A549 (cell line): Measurements from ENCODE around the gene SP6. TPM values are rescaled to one million over a fixed set of nuclear protein-coding genes. Genes with fewer than 3 reads are reported as not detected.
A peak's percentile ranks its signal among the peaks of the same experiment; 100 is the strongest.

ENCODE experiments used
- ATAC-seq, 2 experiments: fragments of 200-7000 bp in 1 of 2; fragments of >200 bp in 1 of 2; cut with Nextera tagmentation in 1 of 2; cut with Tn5 transposase in 1 of 2; 3 replicates each; pipeline versions ENCODE4 v1.8.0 to v1.9.1; 2018 to 2020; ENCODE audit warnings: mild to moderate bottlenecking in 1 of 2, moderate library complexity in 1 of 2
- CTCF ChIA-PET: fragments of 300-600 bp; sonication (Branson Sonifier 250); formaldehyde crosslinking; extraction: SDS; loops from one replicate; lab custom pipeline; 2021; ENCODE audit warnings: antibody characterized with exemption, inconsistent platforms; lab: Yijun Ruan, JAX
- POLR2A ChIA-PET: fragments of 350-600 bp; formaldehyde crosslinking; extraction: SDS; loops from one replicate; lab custom pipeline; 2021; ENCODE audit warnings: antibody characterized with exemption, inconsistent platforms; lab: Yijun Ruan, JAX
- DNase-seq, 2 experiments: peaks; one replicate each; pipeline versions ENCODE4 v3.0.0 to v3.0.0-alpha.2; 2011 to 2016; ENCODE audit warnings: low read depth in 1 of 2, low spot score in 1 of 2
- FAIRE-seq: peaks from 2 replicates; lab custom pipeline; 2011; peaks lifted over from hg19 to GRCh38; lab: Jason Lieb, UNC
- H3K27ac ChIP-seq, 2 experiments: fragments of >200 bp; sonication (Bioruptor Twin); formaldehyde crosslinking; 3 replicates each; pipeline ENCODE4 v1.5.1; 2016 to 2017
- H3K4me1 ChIP-seq: fragments of >200 bp; sonication (Bioruptor Twin); formaldehyde crosslinking; 3 replicates; pipeline ENCODE4 v1.6.1; 2016
- H3K4me2 ChIP-seq: fragments of >200 bp; sonication (Bioruptor Twin); formaldehyde crosslinking; 3 replicates; pipeline ENCODE4 v1.6.1; 2016
- H3K4me3 ChIP-seq: fragments of >200 bp; sonication (Bioruptor Twin); formaldehyde crosslinking; 3 replicates; pipeline ENCODE4 v1.5.1; 2016
- H3K9me3 ChIP-seq: fragments of >200 bp; sonication (Bioruptor Twin); formaldehyde crosslinking; 3 replicates; pipeline ENCODE4 v1.6.1; 2016
- ATOH8 ChIP-seq: fragments of 250-450 bp; sonication (Bioruptor Pico); IDR thresholded peaks from 2 replicates; pipeline ENCODE4 v1.5.0; 2020; ENCODE audit warnings: low read depth, mild to moderate bottlenecking, moderate library complexity
- BCL3 ChIP-seq: fragments of >200 bp; sonication (Bioruptor Twin); formaldehyde crosslinking; IDR thresholded peaks from 3 replicates; pipeline ENCODE4 v1.6.1; 2016
- BHLHE40 ChIP-seq: IDR thresholded peaks from 2 replicates; pipeline ENCODE4 v1.6.1; 2012; ENCODE audit warnings: low read depth, low read length, inconsistent platforms
- CHD4 ChIP-seq: fragments of 200-600 bp; sonication (generic); IDR thresholded peaks from 2 replicates; pipeline ENCODE4 v1.6.1; 2016; ENCODE audit warnings: antibody characterized with exemption, mild to moderate bottlenecking, borderline replicate concordance
- EHF ChIP-seq: fragments of 250-450 bp; sonication (Bioruptor Pico); IDR thresholded peaks from 2 replicates; pipeline ENCODE4 v1.5.0; 2020; ENCODE audit warnings: mild to moderate bottlenecking
- FOSB ChIP-seq: fragments of 250-450 bp; sonication (Bioruptor Pico); IDR thresholded peaks from 2 replicates; pipeline ENCODE4 v1.5.0; 2020; ENCODE audit warnings: mild to moderate bottlenecking, moderate library complexity
- HES2 ChIP-seq: fragments of >200 bp; sonication (Bioruptor Twin); formaldehyde crosslinking; IDR thresholded peaks from 2 replicates; pipeline ENCODE4 v1.6.1; 2016
- HOXA7 ChIP-seq: fragments of 250-450 bp; sonication (Bioruptor Pico); IDR thresholded peaks from 2 replicates; pipeline ENCODE4 v1.5.0; 2020; ENCODE audit warnings: mild to moderate bottlenecking, moderate library complexity
- JUNB ChIP-seq: fragments of >200 bp; sonication (Bioruptor Twin); formaldehyde crosslinking; IDR thresholded peaks from 2 replicates; pipeline ENCODE4 v1.6.1; 2016
- KDM1A ChIP-seq: fragments of 200-600 bp; sonication (generic); IDR thresholded peaks from 2 replicates; pipeline ENCODE4 v1.6.1; 2016; ENCODE audit warnings: low read depth, mild to moderate bottlenecking
- KDM5A ChIP-seq: fragments of 200-600 bp; sonication (generic); IDR thresholded peaks from 2 replicates; pipeline ENCODE4 v1.6.1; 2016; ENCODE audit warnings: antibody characterized with exemption, mild to moderate bottlenecking
- MAFK ChIP-seq: fragments of 450-650 bp; IDR thresholded peaks from 2 replicates; pipeline ENCODE4 v1.6.1; 2014; ENCODE audit not compliant: partially characterized antibody
- MYC ChIP-seq: IDR thresholded peaks from 2 replicates; pipeline ENCODE4 v1.6.1; 2012; ENCODE audit warnings: mild to moderate bottlenecking, inconsistent platforms, low read length, improper control_type of control experiment, borderline replicate concordance
- NPAS2 ChIP-seq: fragments of 250-450 bp; sonication (Bioruptor Pico); IDR thresholded peaks from 2 replicates; pipeline ENCODE4 v1.8.0; 2022; ENCODE audit warnings: mild to moderate bottlenecking, moderate library complexity, borderline replicate concordance
- NR3C1 ChIP-seq: fragments of >200 bp; sonication (Bioruptor Twin); formaldehyde crosslinking; IDR thresholded peaks from 3 replicates; pipeline ENCODE4 v1.6.1; 2017
- POLR2A ChIP-seq: IDR thresholded peaks from 2 replicates; pipeline ENCODE4 v1.6.1; 2012; ENCODE audit warnings: mild to moderate bottlenecking, low read length
- RAD21 ChIP-seq, 2 experiments: fragments of >200 bp in 1 of 2; sonication (Bioruptor Twin) in 1 of 2; formaldehyde crosslinking in 1 of 2; IDR thresholded peaks in 1 of 2; conservative IDR thresholded peaks in 1 of 2; 2 replicates in 1 of 2; 3 replicates in 1 of 2; pipeline ENCODE4 v1.6.1; 2012 to 2018; ENCODE audit warnings: inconsistent platforms in 1 of 2
- RNF2 ChIP-seq: fragments of 200-600 bp; sonication (generic); IDR thresholded peaks from 2 replicates; pipeline ENCODE4 v1.6.1; 2016; ENCODE audit warnings: low read depth, mild to moderate bottlenecking, antibody characterized with exemption, moderate library complexity, borderline replicate concordance
- SREBF2 ChIP-seq: fragments of 450-650 bp; IDR thresholded peaks from 2 replicates; pipeline ENCODE4 v1.6.1; 2014; ENCODE audit warnings: mild to moderate bottlenecking, moderate library complexity
- TFCP2L1 ChIP-seq: fragments of 250-450 bp; sonication (Bioruptor Pico); IDR thresholded peaks from 2 replicates; pipeline ENCODE4 v1.5.0; 2021; ENCODE audit warnings: mild to moderate bottlenecking
- TP53 ChIP-seq: fragments of 250-450 bp; sonication (Bioruptor Pico); IDR thresholded peaks from 2 replicates; pipeline ENCODE4 v1.5.0; 2021; ENCODE audit warnings: mild to moderate bottlenecking, moderate library complexity
- ZFP36 ChIP-seq: fragments of 450-650 bp; IDR thresholded peaks from 2 replicates; pipeline ENCODE4 v1.6.1; 2014; ENCODE audit warnings: borderline replicate concordance; ENCODE audit not compliant: partially characterized antibody
- ZNF302 ChIP-seq: fragments of 250-450 bp; sonication (Bioruptor Pico); IDR thresholded peaks from 2 replicates; pipeline ENCODE4 v1.9.0; 2021; ENCODE audit warnings: inconsistent platforms, mild to moderate bottlenecking, moderate library complexity
- ZSCAN20 ChIP-seq: fragments of 250-450 bp; sonication (Bioruptor Pico); IDR thresholded peaks from 2 replicates; pipeline ENCODE4 v1.8.0; 2022; ENCODE audit warnings: mild to moderate bottlenecking, moderate library complexity
- WGBS: methylation state at CpG from one replicate; pipeline ENCODE4 v1.1.6; 2017; ENCODE audit errors: missing lambda C conversion rate; 5-methylcytosine and 5-hydroxymethylcytosine counted together
- polyA plus RNA-seq, 4 experiments: library from polyadenylated mRNA; depleted of rRNA in 3 of 4; stranded (reverse); fragments of >200 nt; fragmentation: RNase III in 1 of 4; extraction: RNeasy Plus Mini Kit Qiagen cat#74134 plus additional on column Dnase treatment in 1 of 4; gene quantifications; 2 replicates in 3 of 4; 3 replicates in 1 of 4; pipeline ENCODE4 v1.2.3, GENCODE V29; 2011 to 2017

Gene SP6
- polyA plus RNA-seq, 2 of the 4 experiments (the other 2 are of a cell fraction): 0.61 to 2.1 TPM

- Histone ChIP-seq H3K4me3 (no peak overlapping the region), H3K27ac (no peak overlapping the region), H3K4me1 (peaks cover 14% of the 10 kb centered on the region), H3K4me2 (no peak overlapping the region), H3K9me3 (no peaks in the 10 kb centered on the region)
- POLR2A ChIA-PET: no interaction called here
- FAIRE-seq: no peak
- TF ChIP-seq MYC (no peak), ZSCAN20 (CRISPR knock-in tag) (no peak), KDM5A (no peak), TP53 (CRISPR knock-in tag) (no peak), SREBF2 (no peak), POLR2A (no peak)
- no peak for ATAC-seq
- DNase-seq: no peak
- WGBS: 93% methylated on average over 10 of the region's 10 CpGs
- CTCF ChIA-PET: interaction anchor here (1.0 to 4.0 kb wide), 4 partner anchors 13 to 41 kb away, joined by 3 to 20 read pairs (median 4); partner anchors contain the start of gene SCRN2
Observed at GRCh38 chr17:47816947-47817346, 34.0 kb downstream of the SP6 start.

- CTCF ChIA-PET: interaction anchor here (0.7 to 4.0 kb wide), 4 partner anchors 12 to 1001 kb away, joined by 3 to 20 read pairs (median 8); no protein-coding TSS in a partner anchor
- no peaks in the 10 kb centered on the region for H3K9me3 ChIP-seq
- DNase-seq: no peak
- no peak for TF ChIP-seq FOSB
- TF ChIP-seq ZNF302 (CRISPR knock-in tag): no peak
- no peak for TF ChIP-seq NR3C1
- TF ChIP-seq JUNB: no peak
- no peak for TF ChIP-seq EHF (CRISPR knock-in tag)
- TF ChIP-seq RNF2: no peak
- no peak for TF ChIP-seq NPAS2 (CRISPR knock-in tag)
- no peak for TF ChIP-seq TFCP2L1 (CRISPR knock-in tag)
- no peak for TF ChIP-seq CHD4
- no peak for TF ChIP-seq HES2
- TF ChIP-seq BCL3: no peak
- no peak for TF ChIP-seq ZFP36
- no peak for TF ChIP-seq POLR2A
- TF ChIP-seq BHLHE40: no peak
- no peak for TF ChIP-seq SREBF2
- TF ChIP-seq, all 56 proteins: peak for 0
- Histone ChIP-seq H3K4me1 (peaks cover 16% of the 10 kb centered on the region), H3K4me2 (no peak overlapping the region), H3K4me3 (no peak overlapping the region), H3K27ac (no peak overlapping the region)
- POLR2A ChIA-PET: interaction anchor here (2.4 kb wide), 1 partner anchor 15 kb away, joined by 8 read pairs; the partner anchor contains the start of genes LRRC46 and MRPL10
- 87% methylated on average over 21 of the region's 21 CpGs for WGBS
- ATAC-seq (no peak), FAIRE-seq (no peak)
Observed at GRCh38 chr17:47816111-47816735, 34.7 kb downstream of the SP6 start.

- WGBS: 88% methylated on average over 21 of the region's 21 CpGs
- ATAC-seq (no peak), DNase-seq (no peak), FAIRE-seq (no peak)
- CTCF ChIA-PET: interaction anchor here (0.7 to 4.0 kb wide), 10 partner anchors 7 to 1000 kb away, joined by 3 to 20 read pairs (median 5); partner anchors contain the start of genes LRRC46, MRPL10, OSBPL7 and TBX21
- H3K4me1 ChIP-seq: peaks cover 17% of the 10 kb centered on the region
- H3K9me3 ChIP-seq: no peaks in the 10 kb centered on the region
- H3K4me3 ChIP-seq: no peak overlapping the region
- no peak overlapping the region for H3K4me2 ChIP-seq
- POLR2A ChIA-PET: interaction anchor here (2.4 kb wide), 1 partner anchor 16 kb away, joined by 8 read pairs; the partner anchor contains the start of genes LRRC46 and MRPL10
- no peak overlapping the region for H3K27ac ChIP-seq
- TF ChIP-seq EHF (CRISPR knock-in tag) (no peak), NPAS2 (CRISPR knock-in tag) (no peak), ATOH8 (CRISPR knock-in tag) (no peak), ZSCAN20 (CRISPR knock-in tag) (no peak), RAD21 (conservative IDR thresholded peaks at IDR 0.05 in 1 of 2, IDR thresholded peaks at IDR 0.05 in 1 of 2) (no peak), MAFK (peak; percentile 73), HOXA7 (CRISPR knock-in tag) (no peak), KDM1A (no peak)
Observed at GRCh38 chr17:47815106-47815918, 35.7 kb downstream of the SP6 start.
